ENCODE results near the gene BAIAP3. TPM values are rescaled to one million over a fixed set of nuclear protein-coding genes. Genes with fewer than 3 reads are reported as not detected.

Gene BAIAP3
- total and polyA plus RNA-seq, 4 donors: 4.5 to 46.6 (median 11.9) TPM

- H3K36me3 ChIP-seq (ENCODE audit: control insufficient read depth in 4 of 4, insufficient read depth in 4 of 4, low read length in 4 of 4): no peaks in the 10 kb centered on the region
- ATAC-seq (ENCODE audit: insufficient read depth, low FRiP score) (no peak), DNase-seq (no peak)
- no peak overlapping the region for H3K9ac ChIP-seq (ENCODE audit: insufficient read depth in 1 of 2, low read length in 2 of 2)
- no peak for TF ChIP-seq CTCF (IDR thresholded peaks at IDR 0.05; ENCODE audit: control extremely low read depth, extremely low read depth)
- H3K4me1 ChIP-seq (ENCODE audit: control insufficient read depth in 5 of 5, insufficient read depth in 5 of 5, low read length in 5 of 5): peaks cover 0 to 18% (median 14%) of the 10 kb centered on the region in 5 donors
- H3K4me3 ChIP-seq: no peak overlapping the region
- H3K27me3 ChIP-seq (ENCODE audit: control insufficient read depth in 3 of 3, insufficient read depth in 3 of 3, low read length in 2 of 3): peaks cover 0 to 41% (median 22%) of the 10 kb centered on the region in 3 donors
- WGBS, 2 donors: 18% methylated on average over 12 of the region's 12 CpGs
- H3K27ac ChIP-seq (ENCODE audit: low read depth in 1 of 2, low read length in 1 of 2): no peak overlapping the region
- H3K9me3 ChIP-seq (ENCODE audit: control insufficient read depth in 4 of 4, insufficient read depth in 3 of 4, low read length in 3 of 4): no peaks in the 10 kb centered on the region
These were observed 2.6 kb downstream of the BAIAP3 start for GRCh38 chr16:1335996-1336395.

GRCh38 chr16:1336619-1337018, 3.2 kb downstream of the BAIAP3 start:
- Histone ChIP-seq H3K9me3 (ENCODE audit: control insufficient read depth in 4 of 4, insufficient read depth in 3 of 4, low read length in 3 of 4) (no peaks in the 10 kb centered on the region), H3K27ac (ENCODE audit: low read depth in 1 of 2, low read length in 1 of 2) (no peak overlapping the region), H3K4me1 (ENCODE audit: control insufficient read depth in 5 of 5, insufficient read depth in 5 of 5, low read length in 5 of 5) (peaks cover 0 to 14% (median 9%) of the 10 kb centered on the region in 5 donors), H3K36me3 (ENCODE audit: control insufficient read depth in 4 of 4, insufficient read depth in 4 of 4, low read length in 4 of 4) (no peaks in the 10 kb centered on the region), H3K4me3 (no peak overlapping the region), H3K27me3 (ENCODE audit: control insufficient read depth in 3 of 3, insufficient read depth in 3 of 3, low read length in 2 of 3) (peaks cover 0 to 38% (median 20%) of the 10 kb centered on the region in 3 donors), H3K9ac (ENCODE audit: insufficient read depth in 1 of 2, low read length in 2 of 2) (no peak overlapping the region)
- no peak for ATAC-seq (ENCODE audit: insufficient read depth, low FRiP score)
- WGBS, 2 donors: 74 to 78% methylated on average over 15 of the region's 15 CpGs
- TF ChIP-seq CTCF (IDR thresholded peaks at IDR 0.05; ENCODE audit: control extremely low read depth, extremely low read depth): no peak
- DNase-seq: no peak

- Histone ChIP-seq H3K4me1 (ENCODE audit: control insufficient read depth in 5 of 5, insufficient read depth in 5 of 5, low read length in 5 of 5) (peaks cover 0 to 9% (median 1%) of the 10 kb centered on the region in 5 donors), H3K4me3 (no peak overlapping the region), H3K27me3 (ENCODE audit: control insufficient read depth in 3 of 3, insufficient read depth in 3 of 3, low read length in 2 of 3) (peaks cover 0 to 32% (median 13%) of the 10 kb centered on the region in 3 donors), H3K27ac (ENCODE audit: low read depth in 1 of 2, low read length in 1 of 2) (no peak overlapping the region), H3K9me3 (ENCODE audit: control insufficient read depth in 4 of 4, insufficient read depth in 3 of 4, low read length in 3 of 4) (no peaks in the 10 kb centered on the region), H3K9ac (ENCODE audit: insufficient read depth in 1 of 2, low read length in 2 of 2) (no peak overlapping the region), H3K36me3 (ENCODE audit: control insufficient read depth in 4 of 4, insufficient read depth in 4 of 4, low read length in 4 of 4) (no peaks in the 10 kb centered on the region)
- TF ChIP-seq CTCF (IDR thresholded peaks at IDR 0.05; ENCODE audit: control extremely low read depth, extremely low read depth): no peak
- no peak for ATAC-seq (ENCODE audit: insufficient read depth, low FRiP score)
- no peak for DNase-seq
- 46 to 52% methylated on average over 9 of the region's 9 CpGs for WGBS, 2 donors
These were observed 4.0 kb downstream of the BAIAP3 start for GRCh38 chr16:1337486-1337885.

GRCh38 chr16:1338119-1338730, 4.8 kb downstream of the BAIAP3 start:
- no peak for DNase-seq
- no peak overlapping the region for H3K4me3 ChIP-seq
- no peak for ATAC-seq (ENCODE audit: insufficient read depth, low FRiP score)
- no peaks in the 10 kb centered on the region for H3K36me3 ChIP-seq (ENCODE audit: control insufficient read depth in 4 of 4, insufficient read depth in 4 of 4, low read length in 4 of 4)
- no peaks in the 10 kb centered on the region for H3K9me3 ChIP-seq (ENCODE audit: control insufficient read depth in 4 of 4, insufficient read depth in 3 of 4, low read length in 3 of 4)
- peaks cover 0 to 25% (median 9%) of the 10 kb centered on the region in 3 donors for H3K27me3 ChIP-seq (ENCODE audit: control insufficient read depth in 3 of 3, insufficient read depth in 3 of 3, low read length in 2 of 3)
- no peak for TF ChIP-seq CTCF (IDR thresholded peaks at IDR 0.05; ENCODE audit: control extremely low read depth, extremely low read depth)
- no peak overlapping the region for H3K9ac ChIP-seq (ENCODE audit: insufficient read depth in 1 of 2, low read length in 2 of 2)
- H3K27ac ChIP-seq (ENCODE audit: low read depth in 1 of 2, low read length in 1 of 2): no peak overlapping the region
- 59 to 63% methylated on average over 22 to 30 of the region's 30 CpGs for WGBS, 2 donors
- H3K4me1 ChIP-seq (ENCODE audit: control insufficient read depth in 5 of 5, insufficient read depth in 5 of 5, low read length in 5 of 5): peaks cover 0 to 9% (median 0%) of the 10 kb centered on the region in 5 donors
